ENCODE results near the gene EEF1AKMT2. TPM values are rescaled to one million over a fixed set of nuclear protein-coding genes. Genes with fewer than 3 reads are reported as not detected.

EEF1AKMT2 gene
- total RNA-seq, 1 experiment from 2014 or later = 32.2 TPM

GRCh38 chr10:124734311-124735166, 57.1 kb downstream of the EEF1AKMT2 start:
- H3K4me3 ChIP-seq (ENCODE audit: low read depth, low read length, poor library complexity, severe bottlenecking) = no peak overlapping the region
- intact Hi-C loops (cut with micrococcal nuclease; ENCODE audit: unreplicated experiment) = no loop called here
- BruUV-seq (replicated peaks) = no TSS peak
- H3K36me3 ChIP-seq (ENCODE audit: insufficient read depth, low read length, poor library complexity, severe bottlenecking) = no peaks in the 10 kb centered on the region
- no peak for DNase-seq (ENCODE audit: low spot score)
- H3K9me3 ChIP-seq (ENCODE audit: low read depth, low read length, poor library complexity, severe bottlenecking) = no peaks in the 10 kb centered on the region
- H3K27ac ChIP-seq (ENCODE audit: low read depth, low read length, poor library complexity, severe bottlenecking) = no peak overlapping the region
- no peaks in the 10 kb centered on the region for H3K27me3 ChIP-seq (replicated peaks; ENCODE audit: insufficient read depth, low read depth, low read length, poor library complexity)
- TF ChIP-seq CTCF (conservative IDR thresholded peaks at IDR 0.05; ENCODE audit: low read depth, low read length) = no peak
- no peak for TF ChIP-seq EZH2 (IDR thresholded peaks at IDR 0.05; ENCODE audit: borderline replicate concordance, low read depth, low read length, poor library complexity, severe bottlenecking)
- ChIA-PET POLR2A (ENCODE audit: low non-redundant PET) (no interaction called here), CTCF (no interaction called here)
- H3K4me1 ChIP-seq (ENCODE audit: insufficient read depth, low read length, poor library complexity, severe bottlenecking) = no peaks in the 10 kb centered on the region

DNA sequence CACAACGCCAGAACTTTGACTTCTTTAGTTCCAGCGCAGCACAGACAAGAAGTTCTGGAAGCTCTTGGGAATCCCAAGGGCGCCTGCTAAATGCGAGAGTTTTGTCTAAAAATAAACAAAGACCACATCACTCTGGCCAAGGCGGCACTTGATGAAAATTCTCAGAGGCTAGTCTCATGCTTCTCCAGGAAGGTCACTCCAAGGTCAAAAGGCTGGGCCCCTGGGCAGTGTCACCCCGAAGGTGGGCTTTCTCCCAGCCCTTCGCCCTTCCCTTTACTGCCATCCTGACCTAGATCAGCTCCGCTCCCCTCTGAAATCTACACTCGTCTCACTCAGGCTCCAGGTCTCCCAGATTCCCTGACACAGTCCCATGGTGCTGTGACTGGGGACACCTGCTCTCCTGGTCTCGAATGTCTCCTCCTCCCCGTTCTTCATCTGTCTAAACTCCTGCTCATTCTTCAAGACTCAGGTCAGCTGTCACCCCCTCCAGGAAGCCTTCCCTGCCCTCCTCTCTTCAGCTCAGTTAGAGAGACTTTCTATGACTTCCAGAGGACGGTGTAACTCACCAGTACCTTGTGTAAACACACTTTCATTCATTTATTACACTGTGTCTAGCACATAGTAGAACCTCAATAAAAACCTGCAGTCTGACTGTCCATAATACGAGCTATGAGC, 58.0 kb downstream of the EEF1AKMT2 start:
- ChIA-PET CTCF (no interaction called here), POLR2A (ENCODE audit: low non-redundant PET) (interaction anchor here (0.7 kb wide), 1 partner anchor 185 kb away, joined by 4 read pairs; no protein-coding TSS in a partner anchor)
- Histone ChIP-seq H3K27ac (ENCODE audit: low read depth, low read length, poor library complexity, severe bottlenecking) (no peak overlapping the region), H3K9me3 (ENCODE audit: low read depth, low read length, poor library complexity, severe bottlenecking) (no peaks in the 10 kb centered on the region), H3K4me1 (ENCODE audit: insufficient read depth, low read length, poor library complexity, severe bottlenecking) (no peaks in the 10 kb centered on the region), H3K4me3 (ENCODE audit: low read depth, low read length, poor library complexity, severe bottlenecking) (no peak overlapping the region), H3K27me3 (replicated peaks; ENCODE audit: insufficient read depth, low read depth, low read length, poor library complexity) (no peaks in the 10 kb centered on the region), H3K36me3 (ENCODE audit: insufficient read depth, low read length, poor library complexity, severe bottlenecking) (no peaks in the 10 kb centered on the region)
- TF ChIP-seq CTCF (conservative IDR thresholded peaks at IDR 0.05; ENCODE audit: low read depth, low read length) = no peak
- no peak for TF ChIP-seq EZH2 (IDR thresholded peaks at IDR 0.05; ENCODE audit: borderline replicate concordance, low read depth, low read length, poor library complexity, severe bottlenecking)
- DNase-seq (ENCODE audit: low spot score) = no peak
- intact Hi-C loops (cut with micrococcal nuclease; ENCODE audit: unreplicated experiment) = no loop called here
- BruUV-seq (replicated peaks) = no TSS peak

GRCh38 chr10:124732931-124733570, 58.6 kb downstream of the EEF1AKMT2 start:
- DNase-seq (ENCODE audit: low spot score) = no peak
- CTCF ChIA-PET = no interaction called here
- POLR2A ChIA-PET (ENCODE audit: low non-redundant PET) = interaction anchor here (0.5 to 0.7 kb wide), 2 partner anchors 14 to 184 kb away, joined by 3 to 4 read pairs; no protein-coding TSS in a partner anchor

More at GRCh38 chr10:124732931-124733570, 58.6 kb downstream of the EEF1AKMT2 start:
- H3K36me3 ChIP-seq (ENCODE audit: insufficient read depth, low read length, poor library complexity, severe bottlenecking) = no peaks in the 10 kb centered on the region
- no peak overlapping the region for H3K27ac ChIP-seq (ENCODE audit: low read depth, low read length, poor library complexity, severe bottlenecking)
- TF ChIP-seq EZH2 (IDR thresholded peaks at IDR 0.05; ENCODE audit: borderline replicate concordance, low read depth, low read length, poor library complexity, severe bottlenecking) (no peak), CTCF (conservative IDR thresholded peaks at IDR 0.05; ENCODE audit: low read depth, low read length) (no peak)
- H3K9me3 ChIP-seq (ENCODE audit: low read depth, low read length, poor library complexity, severe bottlenecking) = no peaks in the 10 kb centered on the region
- H3K4me3 ChIP-seq (ENCODE audit: low read depth, low read length, poor library complexity, severe bottlenecking) = no peak overlapping the region
- intact Hi-C loops (cut with micrococcal nuclease; ENCODE audit: unreplicated experiment) = no loop called here
- no peaks in the 10 kb centered on the region for H3K4me1 ChIP-seq (ENCODE audit: insufficient read depth, low read length, poor library complexity, severe bottlenecking)
- BruUV-seq (replicated peaks) = no TSS peak
- H3K27me3 ChIP-seq (replicated peaks; ENCODE audit: insufficient read depth, low read depth, low read length, poor library complexity) = no peaks in the 10 kb centered on the region
